ENCODE measurements around the gene NPTXR. TPM values are rescaled to one million over a fixed set of nuclear protein-coding genes. Genes with fewer than 3 reads are reported as not detected.

Gene NPTXR
- total and polyA plus RNA-seq, 2 experiments from 2014 or later: 0.99 to 2.7 TPM

DNA sequence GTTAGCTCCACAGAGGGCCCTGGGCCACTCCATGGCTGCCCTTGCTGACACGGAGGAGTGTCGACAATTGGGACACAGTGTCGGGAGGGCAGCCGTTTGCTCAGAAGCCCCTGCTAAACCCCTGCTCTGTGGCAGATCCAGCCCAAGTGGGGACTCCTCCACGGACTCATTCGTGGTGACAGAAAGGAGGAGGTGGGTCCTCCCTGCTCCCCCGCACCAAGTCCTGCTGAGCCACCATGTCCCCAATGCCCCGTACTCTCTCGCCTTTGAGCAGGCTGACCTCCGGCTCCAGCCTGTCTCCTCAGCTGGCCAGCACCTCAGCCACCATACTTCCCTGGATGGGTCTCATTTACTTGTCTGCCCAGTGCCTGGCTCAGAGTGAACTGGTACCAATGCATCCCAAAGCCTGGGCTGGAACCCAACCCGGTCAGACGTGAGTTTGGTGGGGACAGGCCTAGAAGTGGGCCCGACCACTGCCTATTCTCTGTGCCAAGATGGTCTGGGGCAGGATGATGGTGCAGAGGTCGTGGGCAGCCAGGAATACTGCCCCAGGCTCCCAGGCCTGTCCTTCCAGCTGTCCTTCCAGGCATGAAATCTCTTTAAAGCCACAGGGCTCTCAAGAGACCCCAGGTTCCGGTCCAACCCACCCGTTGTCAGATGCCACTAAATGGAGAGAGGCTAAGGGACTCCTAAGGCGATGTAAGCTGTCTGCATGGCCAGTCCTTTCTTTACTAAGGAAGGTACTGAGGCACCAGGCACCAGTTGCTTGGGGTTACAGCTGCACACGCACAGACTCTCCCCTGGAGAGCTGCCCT is 23.9 kb upstream of the NPTXR start:
- Histone ChIP-seq H3F3A (ENCODE audit: insufficient read depth) (no peaks in the 10 kb centered on the region), H3K4me1 (ENCODE audit: insufficient read depth) (peaks cover 10% of the 10 kb centered on the region), H3K79me2 (ENCODE audit: insufficient read depth) (peaks cover 9% of the 10 kb centered on the region), H3K9me3 (ENCODE audit: low read depth) (no peaks in the 10 kb centered on the region), H4K20me1 (ENCODE audit: insufficient read depth) (no peaks in the 10 kb centered on the region), H3K4me2 (ENCODE audit: unreplicated experiment) (no peak overlapping the region), H3K36me3 (ENCODE audit: low read depth) (no peaks in the 10 kb centered on the region), H3K27ac (no peak overlapping the region), H3K27me3 (replicated peaks; ENCODE audit: insufficient read depth) (no peaks in the 10 kb centered on the region), H2AFZ (no peak overlapping the region), H3K4me3 (no peak overlapping the region), H3K9ac (no peak overlapping the region), H3K9me2 (ENCODE audit: insufficient read depth) (no peaks in the 10 kb centered on the region)
- no peak for DNase-seq
- 95 to 96% methylated on average over 16 to 18 of the region's 18 CpGs for WGBS, 2 experiments (ENCODE audit: low coverage in 1 of 2, low lambda C conversion rate in 2 of 2, missing lambda C conversion rate in 2 of 2)
- in situ Hi-C loops (cut with MboI): no loop called here
- TF ChIP-seq EZH2phosphoT487 (IDR thresholded peaks at IDR 0.05; ENCODE audit: insufficient read depth, low read depth): no peak
- TF ChIP-seq EZH2 (IDR thresholded peaks at IDR 0.05; ENCODE audit: insufficient read depth, poor library complexity, severe bottlenecking): no peak

DNA sequence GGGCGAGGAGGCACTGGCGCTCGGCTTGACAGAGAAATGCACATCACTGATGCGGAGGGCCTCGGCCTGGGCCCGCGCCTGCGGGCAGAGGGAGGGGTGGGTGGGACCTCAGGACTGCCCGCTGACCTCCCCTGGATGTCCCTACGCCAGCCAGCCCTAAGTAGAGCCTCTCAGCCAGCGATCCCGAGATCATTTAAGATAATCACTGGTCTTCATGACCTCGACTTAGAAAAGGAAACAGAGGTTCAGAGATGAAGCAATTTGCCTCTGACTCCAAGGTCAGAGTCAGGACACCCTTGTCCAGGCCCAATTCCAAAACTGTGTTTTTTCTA is 23.3 kb upstream of the NPTXR start:
- Histone ChIP-seq H4K20me1 (ENCODE audit: insufficient read depth) (no peaks in the 10 kb centered on the region), H3K4me3 (no peak overlapping the region), H3K4me2 (ENCODE audit: unreplicated experiment) (no peak overlapping the region), H3K36me3 (ENCODE audit: low read depth) (no peaks in the 10 kb centered on the region), H3K4me1 (ENCODE audit: insufficient read depth) (peaks cover 10% of the 10 kb centered on the region), H3K9ac (no peak overlapping the region), H3K27ac (no peak overlapping the region), H3K79me2 (ENCODE audit: insufficient read depth) (peaks cover 9% of the 10 kb centered on the region), H3K9me2 (ENCODE audit: insufficient read depth) (no peaks in the 10 kb centered on the region), H2AFZ (no peak overlapping the region), H3F3A (ENCODE audit: insufficient read depth) (no peaks in the 10 kb centered on the region), H3K27me3 (replicated peaks; ENCODE audit: insufficient read depth) (no peaks in the 10 kb centered on the region), H3K9me3 (ENCODE audit: low read depth) (no peaks in the 10 kb centered on the region)
- no peak for TF ChIP-seq EZH2phosphoT487 (IDR thresholded peaks at IDR 0.05; ENCODE audit: insufficient read depth, low read depth)
- no peak for TF ChIP-seq EZH2 (IDR thresholded peaks at IDR 0.05; ENCODE audit: insufficient read depth, poor library complexity, severe bottlenecking)
- in situ Hi-C loops (cut with MboI): no loop called here
- WGBS, 2 experiments (ENCODE audit: low coverage in 1 of 2, low lambda C conversion rate in 2 of 2, missing lambda C conversion rate in 2 of 2): 85 to 92% methylated on average over 8 to 13 of the region's 13 CpGs
- no peak for DNase-seq

DNA sequence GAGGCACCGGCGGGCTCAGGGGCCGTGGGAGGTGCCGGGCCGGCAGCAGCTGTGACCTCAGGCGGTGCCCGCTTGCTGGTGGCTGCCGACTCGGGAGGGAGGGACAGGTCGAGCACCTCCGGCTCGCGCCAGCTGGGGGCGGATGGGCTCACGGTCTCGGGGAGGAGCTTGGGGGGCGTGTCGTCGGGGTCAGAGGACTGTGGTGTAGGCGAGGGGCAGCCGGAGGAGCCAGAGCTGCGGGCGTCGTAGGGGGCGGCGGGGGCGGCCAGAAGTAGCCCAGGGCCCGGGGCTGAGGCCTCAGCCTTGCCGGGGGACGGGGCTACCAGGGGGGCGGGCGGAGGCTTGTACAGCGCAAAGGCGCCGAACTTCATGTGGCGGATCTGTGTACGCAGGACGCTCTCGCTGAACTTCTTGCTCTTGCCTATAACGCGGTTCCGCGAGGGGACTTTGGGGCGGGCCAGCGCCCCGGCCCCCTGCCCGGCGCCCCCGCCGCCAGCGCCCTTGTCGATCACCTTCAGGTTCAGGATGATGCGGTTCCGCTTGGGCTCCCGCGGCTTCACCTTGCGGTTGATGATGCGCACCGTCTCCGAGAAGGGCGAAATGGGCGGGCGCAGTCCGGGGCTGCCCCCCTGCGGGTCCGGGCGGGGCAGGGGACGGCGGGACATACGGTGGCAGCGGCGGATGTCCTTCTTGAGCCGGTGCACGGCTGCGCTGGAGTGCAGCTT is 22.7 kb upstream of the NPTXR start:
- Histone ChIP-seq H3K9me3 (ENCODE audit: low read depth) (no peaks in the 10 kb centered on the region), H3K4me1 (ENCODE audit: insufficient read depth) (peaks cover 10% of the 10 kb centered on the region), H3K27ac (no peak overlapping the region), H3K9ac (no peak overlapping the region), H3K9me2 (ENCODE audit: insufficient read depth) (no peaks in the 10 kb centered on the region), H3K27me3 (replicated peaks; ENCODE audit: insufficient read depth) (no peaks in the 10 kb centered on the region), H2AFZ (no peak overlapping the region), H3K79me2 (ENCODE audit: insufficient read depth) (peaks cover 9% of the 10 kb centered on the region), H3F3A (ENCODE audit: insufficient read depth) (no peaks in the 10 kb centered on the region), H4K20me1 (ENCODE audit: insufficient read depth) (no peaks in the 10 kb centered on the region), H3K4me3 (no peak overlapping the region), H3K36me3 (ENCODE audit: low read depth) (no peaks in the 10 kb centered on the region), H3K4me2 (ENCODE audit: unreplicated experiment) (no peak overlapping the region)
- in situ Hi-C loops (cut with MboI): no loop called here
- no peak for TF ChIP-seq EZH2 (IDR thresholded peaks at IDR 0.05; ENCODE audit: insufficient read depth, poor library complexity, severe bottlenecking)
- no peak for TF ChIP-seq EZH2phosphoT487 (IDR thresholded peaks at IDR 0.05; ENCODE audit: insufficient read depth, low read depth)
- no peak for DNase-seq
- WGBS, 2 experiments (ENCODE audit: low coverage in 1 of 2, low lambda C conversion rate in 2 of 2, missing lambda C conversion rate in 2 of 2): 89 to 92% methylated on average over 36 to 75 of the region's 75 CpGs

GRCh38 chr22:38866024-38866398 is 22.2 kb upstream of the NPTXR start:
- Histone ChIP-seq H3K36me3 (ENCODE audit: low read depth) (no peaks in the 10 kb centered on the region), H3K79me2 (ENCODE audit: insufficient read depth) (peaks cover 6% of the 10 kb centered on the region), H3K4me2 (ENCODE audit: unreplicated experiment) (no peak overlapping the region), H3F3A (ENCODE audit: insufficient read depth) (no peaks in the 10 kb centered on the region), H2AFZ (no peak overlapping the region), H3K4me3 (no peak overlapping the region), H3K27ac (no peak overlapping the region), H3K9ac (no peak overlapping the region), H3K4me1 (ENCODE audit: insufficient read depth) (peaks cover 10% of the 10 kb centered on the region), H4K20me1 (ENCODE audit: insufficient read depth) (no peaks in the 10 kb centered on the region), H3K9me2 (ENCODE audit: insufficient read depth) (no peaks in the 10 kb centered on the region), H3K27me3 (replicated peaks; ENCODE audit: insufficient read depth) (no peaks in the 10 kb centered on the region), H3K9me3 (ENCODE audit: low read depth) (no peaks in the 10 kb centered on the region)
- TF ChIP-seq EZH2phosphoT487 (IDR thresholded peaks at IDR 0.05; ENCODE audit: insufficient read depth, low read depth) (no peak), EZH2 (IDR thresholded peaks at IDR 0.05; ENCODE audit: insufficient read depth, poor library complexity, severe bottlenecking) (no peak)
- WGBS, 2 experiments (ENCODE audit: low coverage in 1 of 2, low lambda C conversion rate in 2 of 2, missing lambda C conversion rate in 2 of 2): 90 to 94% methylated on average over 9 to 14 of the region's 15 CpGs
- in situ Hi-C loops (cut with MboI): no loop called here
- no peak for DNase-seq

Measured in GM23248 (cell line).